HG03175 (cell line): ENCODE data around the gene CCL19.
"Not testable (repeated sequence)": the region's sequence is repeated elsewhere in the genome, so short reads cannot be mapped to it uniquely, and the experiment has no call there.

Source experiments
- ATAC-seq: cut with Tn5 transposase; IDR thresholded peaks from one replicate; pipeline ENCODE4 v1.9.1; 2021; ENCODE audit warnings: mild to moderate bottlenecking, moderate library complexity; ENCODE audit not compliant: unreplicated experiment

The CCL19 gene

DNA sequence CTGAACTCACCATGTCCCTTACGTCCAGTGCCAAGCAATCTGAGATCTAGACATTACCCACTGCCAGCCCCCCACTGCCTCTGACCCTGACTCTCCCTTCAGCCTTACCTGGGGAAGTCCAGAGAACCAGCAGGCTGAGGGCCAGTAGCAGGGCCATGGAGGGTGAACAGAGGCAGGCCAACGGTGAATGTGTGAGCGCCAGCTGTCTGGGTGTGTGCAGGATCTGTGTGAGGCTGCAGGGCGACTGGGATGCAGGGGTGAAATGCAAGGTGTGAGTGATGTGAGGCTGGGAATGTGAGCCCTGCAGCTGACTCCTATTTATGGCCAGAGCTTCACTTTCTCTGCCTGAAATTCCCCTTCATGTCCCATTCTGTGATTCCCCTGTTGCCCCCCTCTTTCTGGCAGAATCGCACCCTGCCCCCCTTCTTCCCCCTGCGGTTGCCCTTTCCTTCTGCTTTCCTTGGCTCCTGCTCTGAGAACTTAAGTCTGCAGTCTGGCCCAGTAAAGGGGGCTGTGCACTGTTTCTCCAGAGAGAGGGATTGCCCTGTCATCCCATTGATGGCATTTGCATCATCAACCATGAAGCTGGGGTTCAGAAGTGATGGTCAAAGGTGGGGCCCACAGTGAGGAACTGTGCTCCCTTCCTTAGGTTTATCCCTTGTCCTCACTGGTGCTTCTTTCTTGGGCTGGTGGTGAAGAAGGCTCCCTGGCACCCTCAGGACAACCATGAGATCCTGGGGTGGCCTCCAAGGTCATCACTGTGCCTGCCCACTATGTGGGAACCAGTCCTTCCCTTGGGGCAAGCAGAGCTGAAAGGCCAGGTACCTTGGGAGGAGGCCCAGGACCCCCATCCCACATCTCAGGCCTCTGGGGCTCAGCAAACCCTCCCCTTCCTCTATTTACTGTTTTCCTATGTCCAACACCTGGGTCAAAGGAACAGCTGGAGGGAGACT is at the start of gene CCL19:
CCL19 (minus strand) TSS at position 294 of the 953 bp plus-strand sequence; CDS start at position 157, 137 bp downstream.
- no peak for ATAC-seq

DNA sequence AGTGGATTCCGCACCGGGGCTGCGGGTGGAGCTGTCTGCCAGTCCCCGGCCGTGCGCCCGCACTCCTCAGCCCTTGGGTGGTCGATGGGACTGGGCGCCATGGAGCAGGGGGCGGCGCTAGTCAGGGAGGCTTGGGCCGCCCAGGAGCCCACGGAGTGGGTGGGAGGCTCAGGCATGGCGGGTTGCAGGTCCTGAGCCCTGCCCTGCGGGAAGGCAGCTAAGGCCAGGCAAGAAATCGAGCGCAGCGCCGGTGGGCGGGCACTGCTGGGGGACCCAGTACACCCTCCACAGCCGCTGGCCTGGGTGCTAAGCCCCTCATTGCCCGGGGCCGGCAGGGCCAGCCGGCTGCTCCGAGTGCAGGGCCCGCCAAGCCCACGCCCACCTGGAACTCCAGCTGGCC is 49.1 kb upstream of the CCL19 start:
- not testable (repeated sequence) for ATAC-seq

DNA sequence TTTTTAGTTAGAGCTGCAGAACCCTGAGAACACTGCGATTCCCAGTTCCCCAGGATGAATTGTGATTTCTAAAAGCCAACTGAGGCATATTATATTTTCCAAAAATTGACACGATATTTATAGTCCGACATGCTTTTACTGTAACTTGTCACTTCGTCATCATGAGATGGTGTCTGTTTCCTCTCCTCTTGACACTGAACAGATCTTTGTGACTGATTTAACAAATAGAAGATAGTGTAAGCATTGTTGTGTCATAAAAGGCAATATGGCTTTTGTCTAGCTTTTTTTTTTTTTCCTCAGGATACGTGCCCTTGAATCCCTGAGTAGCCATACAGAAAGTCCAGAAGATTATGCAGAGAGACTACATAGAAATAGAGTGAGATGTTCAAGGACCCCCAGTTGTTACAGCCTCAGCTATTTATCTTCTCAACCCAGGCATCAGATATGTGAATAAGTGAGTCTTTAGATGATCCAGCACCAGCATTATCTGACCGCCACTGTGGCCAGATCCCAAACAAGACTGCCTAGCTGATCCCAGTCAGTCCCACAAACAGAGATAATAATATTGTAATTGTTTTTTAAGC is 46.7 kb upstream of the CCL19 start:
- ATAC-seq: no peak

DNA sequence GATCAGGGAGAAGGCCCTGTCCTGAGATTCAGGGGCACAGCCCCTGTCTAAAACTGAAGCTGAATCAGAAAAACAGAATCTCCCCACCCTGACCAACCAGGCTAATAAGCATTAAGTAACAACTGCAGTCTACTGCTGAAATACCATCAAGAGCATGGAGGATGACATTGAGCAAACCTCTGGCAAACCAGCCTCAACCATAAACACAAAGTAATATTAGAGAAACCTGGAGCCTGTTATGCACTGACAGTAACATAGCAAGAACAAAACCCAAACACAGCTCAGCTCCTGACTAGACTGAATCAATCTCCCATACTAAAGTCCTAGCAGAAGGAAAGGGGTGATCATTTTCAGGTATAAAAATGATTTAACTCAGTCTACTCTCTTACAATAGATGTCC is 43.6 kb upstream of the CCL19 start:
- no peak for ATAC-seq

DNA sequence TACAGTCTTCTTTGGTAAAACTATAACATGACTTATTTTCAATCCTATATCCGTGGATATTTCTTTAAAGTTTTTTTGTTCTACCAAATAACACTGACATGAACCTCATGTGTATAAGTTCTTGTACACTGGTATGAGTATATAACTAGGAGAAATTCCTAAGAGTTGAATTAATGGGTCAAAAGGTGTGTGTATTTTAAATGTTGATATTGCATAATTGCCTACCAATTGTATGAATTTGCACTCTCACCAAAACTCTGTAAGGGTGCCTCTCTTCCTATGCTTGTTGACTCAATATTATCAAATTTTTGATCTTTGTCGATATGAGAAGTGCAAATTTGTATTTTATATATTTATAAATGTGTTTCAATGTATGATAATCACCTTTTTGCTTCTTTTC is 41.8 kb upstream of the CCL19 start:
- no peak for ATAC-seq

DNA sequence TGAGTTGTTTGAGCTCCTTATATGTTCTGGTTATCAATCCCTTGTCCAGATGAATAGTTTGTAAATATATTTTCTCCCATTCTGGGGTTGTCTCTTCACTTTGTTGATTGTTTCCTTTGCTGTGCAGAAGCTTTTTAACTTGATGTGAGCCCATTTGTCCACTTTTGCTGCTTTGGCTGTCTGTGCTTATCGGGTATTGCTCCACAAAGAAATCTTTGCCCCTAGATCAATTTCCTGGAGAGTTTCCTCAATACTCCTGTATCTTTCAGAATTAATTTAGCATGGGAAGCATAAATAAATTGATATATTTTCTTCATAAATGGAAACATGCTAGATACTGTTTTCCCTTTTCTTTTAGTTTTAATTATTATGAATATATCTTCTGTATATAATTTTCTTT is 41.4 kb upstream of the CCL19 start:
- ATAC-seq: no peak

DNA sequence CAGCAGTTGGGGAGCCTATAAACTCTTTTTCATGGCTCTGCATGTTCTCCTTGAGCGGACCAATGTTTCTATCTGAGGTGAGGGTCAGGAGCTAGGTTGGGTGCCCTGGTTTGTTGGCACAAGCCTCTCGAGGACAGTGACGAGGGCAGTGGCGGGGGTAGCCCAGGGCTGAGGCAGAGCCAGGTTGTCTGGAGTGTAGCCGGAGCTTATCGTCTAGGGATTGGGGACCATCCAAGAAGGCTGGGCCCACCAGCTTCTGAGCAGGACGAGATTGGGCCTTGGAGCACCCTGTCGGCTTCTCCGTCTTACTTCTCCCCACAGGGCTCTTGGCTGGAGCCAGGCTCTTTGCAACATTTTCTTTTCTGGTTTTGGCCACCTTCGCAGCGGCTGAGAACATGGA is 32.1 kb upstream of the CCL19 start:
- no peak for ATAC-seq

DNA sequence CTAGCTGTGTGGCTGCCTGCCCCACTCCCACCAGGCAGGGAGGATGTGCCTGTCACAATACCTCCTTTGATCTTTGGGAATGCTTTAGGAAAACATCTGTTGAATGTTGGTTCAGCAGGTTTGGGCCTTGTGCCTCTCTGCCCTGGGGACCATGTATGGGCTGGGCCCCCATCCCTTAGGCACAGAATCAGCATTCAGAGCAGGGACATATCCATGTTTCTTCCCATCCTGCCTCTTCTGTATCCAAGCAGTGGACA is 28.6 kb upstream of the CCL19 start:
- ATAC-seq: not testable (repeated sequence)

DNA sequence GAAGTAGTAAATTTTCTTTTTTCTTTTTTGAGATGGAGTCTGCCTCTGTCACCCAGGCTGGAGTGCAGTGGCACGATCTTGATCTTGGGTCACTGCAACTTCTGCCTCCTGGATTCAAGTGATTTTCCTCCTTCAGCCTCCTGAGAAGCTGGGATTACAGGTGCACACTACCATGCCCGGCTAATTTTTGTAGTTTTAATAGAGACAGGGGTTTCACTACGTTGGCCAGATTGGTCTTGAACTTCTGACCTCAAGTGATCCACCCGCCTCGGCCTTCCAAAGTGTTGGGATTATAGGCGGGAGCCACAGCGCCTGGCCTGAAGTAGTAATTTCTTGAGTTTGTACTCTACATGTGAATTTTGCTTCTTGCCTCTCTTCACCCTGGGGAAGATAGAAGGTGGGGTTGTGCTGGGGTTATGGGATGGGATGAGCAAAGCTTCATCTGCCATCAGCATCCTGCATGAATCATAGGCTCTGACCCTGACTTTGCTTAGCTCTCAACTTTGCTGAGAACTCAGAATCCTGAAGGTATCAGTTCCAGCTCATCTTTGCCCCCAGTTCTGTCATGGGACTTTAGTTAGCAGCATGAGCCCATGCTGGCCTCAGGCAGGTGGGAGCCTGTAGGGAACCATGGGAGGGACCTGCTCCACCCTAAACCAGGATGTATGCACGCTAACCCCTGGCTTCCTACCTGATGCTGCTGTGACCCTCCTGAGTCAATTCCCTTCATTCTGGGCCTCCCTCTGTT is 28.1 kb upstream of the CCL19 start:
- ATAC-seq: no peak

DNA sequence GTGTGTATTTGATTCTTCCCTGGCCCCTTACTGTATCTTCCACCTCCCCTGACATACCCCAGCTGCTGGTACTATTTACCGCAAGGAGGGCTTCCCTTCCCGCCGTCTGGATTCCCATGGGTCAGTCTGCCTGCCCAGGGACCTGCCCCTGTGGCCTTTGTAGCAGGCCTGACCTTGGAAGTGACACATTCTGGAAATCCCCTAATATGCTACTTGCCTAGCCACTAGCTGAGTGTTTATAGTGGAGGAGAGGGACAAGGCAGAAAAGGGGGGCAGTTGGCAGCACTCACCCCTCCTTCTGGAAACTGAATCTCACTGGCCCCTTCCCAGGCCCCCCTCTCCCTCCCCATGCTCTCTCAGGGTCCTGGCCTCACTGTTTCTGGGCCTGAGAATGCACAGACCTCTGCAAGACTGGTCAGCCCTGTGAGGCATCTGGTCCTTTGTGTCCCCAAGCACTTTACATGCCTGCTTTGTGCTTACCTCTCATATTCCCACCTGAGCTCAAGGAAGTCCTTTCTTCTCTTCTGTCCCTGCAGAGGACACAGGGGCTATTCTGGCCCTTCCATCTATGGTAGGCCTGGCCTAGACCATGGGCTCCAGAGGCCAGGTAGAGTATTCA is 27.0 kb upstream of the CCL19 start:
- ATAC-seq: no peak

DNA sequence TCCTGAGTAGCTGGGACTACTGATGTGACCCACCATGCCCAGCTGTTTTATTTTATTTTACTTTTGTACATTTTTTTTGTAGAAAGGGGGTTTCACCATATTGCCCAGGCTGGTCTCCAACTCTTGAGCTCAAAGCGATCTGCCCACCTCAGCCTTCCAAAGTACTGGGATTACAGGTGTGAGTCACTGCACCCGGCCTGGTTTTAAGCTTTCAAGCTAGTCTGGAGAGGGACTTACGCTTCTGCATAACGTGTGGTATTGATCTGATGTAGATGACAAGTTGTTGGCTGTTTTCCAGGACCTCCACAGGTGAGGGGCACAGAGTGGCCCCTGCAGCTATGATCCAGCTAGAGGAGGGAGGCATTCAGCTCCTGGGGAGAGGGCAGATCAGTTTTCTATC is 25.6 kb upstream of the CCL19 start:
- ATAC-seq: no peak

DNA sequence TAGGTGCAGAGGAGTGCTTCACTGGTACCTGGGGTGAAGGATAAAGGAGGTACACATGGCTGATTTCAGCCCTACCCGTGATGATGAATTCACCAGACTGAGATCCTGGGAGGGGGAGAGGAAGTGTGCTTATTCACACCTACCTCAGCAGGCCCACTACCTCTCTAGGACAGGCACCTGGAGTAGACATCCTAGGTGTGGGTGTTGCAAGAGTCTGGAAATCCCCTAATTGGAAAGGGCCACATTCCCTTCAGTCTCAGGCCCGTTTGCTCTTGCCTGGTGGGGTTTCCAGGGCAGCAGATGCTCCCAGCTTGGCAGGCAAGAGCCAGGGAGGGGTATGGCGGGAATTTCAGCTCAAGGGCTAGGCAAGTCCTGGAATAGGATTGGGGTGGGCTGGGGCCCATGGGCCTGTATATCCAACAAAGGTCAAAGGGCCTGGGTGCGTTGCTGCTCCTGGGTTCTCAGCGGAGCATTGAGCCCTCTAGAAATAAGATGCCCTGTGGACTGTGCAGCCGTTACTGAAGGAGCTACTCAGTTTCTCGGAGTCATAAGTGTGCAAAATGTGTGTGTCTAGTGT is 24.7 kb upstream of the CCL19 start:
- ATAC-seq: no peak

DNA sequence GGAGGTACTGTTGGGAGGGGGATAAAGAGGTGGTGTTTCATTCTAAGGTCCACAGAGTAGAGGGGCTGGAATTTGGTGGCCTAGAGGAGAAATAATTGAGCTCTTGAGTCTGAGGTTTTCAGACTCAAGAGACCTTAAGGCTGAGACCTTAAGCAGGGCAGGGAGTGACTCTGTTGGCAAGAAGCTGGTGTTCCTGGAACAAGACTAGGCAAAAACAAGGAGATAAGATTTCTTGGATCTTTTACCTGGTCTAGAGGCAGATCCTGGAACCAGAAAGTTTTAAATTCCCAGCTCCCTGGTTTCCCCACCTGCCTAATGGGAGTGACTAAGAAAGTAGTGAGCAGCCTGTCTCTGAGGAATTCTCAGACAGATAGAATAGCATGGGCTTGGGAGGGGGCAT is 22.9 kb upstream of the CCL19 start:
- ATAC-seq: no peak

DNA sequence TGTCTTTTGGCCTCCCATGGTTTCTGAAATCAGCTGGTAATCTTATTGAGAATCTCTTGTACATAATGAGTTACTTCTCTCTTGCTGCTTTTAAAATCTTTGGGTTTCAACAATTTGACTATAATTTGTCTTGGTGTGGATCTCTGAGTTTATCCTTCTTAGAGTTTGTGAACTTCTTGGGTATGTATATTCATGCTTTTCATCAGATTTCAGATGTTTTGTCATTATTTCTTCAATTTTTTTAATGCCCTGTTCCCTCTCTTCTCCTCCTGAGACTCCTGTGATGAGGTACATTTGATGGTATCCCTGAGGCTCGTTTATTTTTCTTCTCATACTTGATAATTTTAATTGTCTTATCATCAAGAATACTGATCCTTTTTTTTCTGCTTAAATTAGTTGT is 21.1 kb upstream of the CCL19 start:
- ATAC-seq: no peak

DNA sequence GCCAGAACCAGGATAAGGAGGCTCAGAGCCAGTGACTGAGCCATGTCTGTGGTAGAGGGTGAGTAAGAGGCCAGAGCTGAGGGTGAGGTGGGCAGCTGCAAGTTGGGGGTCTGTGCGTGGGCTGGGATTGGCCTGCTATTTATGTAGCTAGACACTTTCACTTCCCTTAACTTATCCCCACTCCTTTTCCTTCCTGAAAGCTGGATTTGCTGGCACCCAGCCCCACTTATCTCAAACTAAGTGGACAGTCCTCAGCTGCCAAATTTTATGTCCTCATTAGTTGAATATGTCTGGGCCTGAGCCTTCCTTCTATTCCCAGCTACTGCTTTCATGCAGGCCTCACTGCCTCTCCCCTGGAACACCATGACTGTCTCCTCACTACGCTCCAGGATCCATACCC is 18.9 kb upstream of the CCL19 start, which contains the start of gene CCL21:
CCL21 (minus strand) TSS at position 114 of the 400 bp plus-strand sequence; CDS start at position 44, 70 bp downstream.
- no peak for ATAC-seq

DNA sequence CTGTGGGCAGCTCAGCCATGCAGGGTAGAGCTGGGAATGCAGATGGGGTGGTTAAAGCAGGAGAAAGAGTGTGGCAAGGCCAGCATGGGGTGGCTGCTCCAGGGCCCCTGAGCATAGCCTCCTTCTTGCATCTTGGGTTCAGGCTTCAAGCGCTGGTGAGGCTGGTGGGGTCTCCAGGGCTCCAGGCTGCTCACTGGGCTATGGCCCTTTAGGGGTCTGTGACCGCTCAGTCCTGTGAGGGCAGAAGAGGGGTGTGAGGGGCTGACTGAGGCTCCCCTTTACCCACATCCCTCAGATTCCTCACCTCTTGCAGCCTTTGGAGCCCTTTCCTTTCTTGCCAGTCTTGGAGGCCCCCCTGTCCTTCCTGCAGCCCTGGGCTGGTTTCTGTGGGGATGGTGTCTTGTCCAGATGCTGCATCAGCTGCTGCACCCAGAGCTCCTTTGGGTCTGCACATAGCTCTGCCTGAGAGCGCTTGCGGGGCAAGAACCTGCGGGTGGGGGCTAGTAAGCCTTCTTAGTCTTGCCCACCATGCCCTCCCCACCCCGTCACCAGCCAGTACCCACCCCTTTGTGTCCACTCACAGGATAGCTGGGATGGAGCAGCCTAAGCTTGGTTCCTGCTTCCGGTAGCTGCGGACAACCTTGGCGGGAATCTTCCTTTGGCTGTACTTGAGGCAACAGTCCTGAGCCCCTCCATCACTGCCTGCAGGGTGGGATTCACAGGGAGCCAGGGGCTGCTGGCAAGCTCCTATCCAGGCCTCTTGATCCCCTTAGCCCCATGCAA is 18.3 kb upstream of the CCL19 start:
- ATAC-seq: no peak

DNA sequence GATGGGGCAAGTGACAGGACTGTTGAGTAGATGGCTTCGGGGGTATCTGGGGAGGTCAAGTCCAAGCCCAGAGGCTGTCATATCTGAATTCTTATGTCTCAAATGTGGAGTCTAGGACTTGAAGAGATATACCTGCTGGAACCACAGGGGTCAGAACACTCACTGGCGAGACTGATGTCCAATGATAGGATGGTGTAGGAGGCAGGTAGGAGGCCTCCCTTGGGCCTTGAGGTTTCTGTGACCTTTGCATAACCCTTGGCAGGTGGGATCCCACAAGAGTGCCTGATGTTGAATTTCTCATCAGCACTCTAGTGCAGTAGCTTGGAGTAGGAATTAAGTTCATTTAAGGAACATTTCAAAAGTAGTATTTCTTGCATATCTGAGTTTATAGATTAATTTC is 16.1 kb upstream of the CCL19 start:
- no peak for ATAC-seq

DNA sequence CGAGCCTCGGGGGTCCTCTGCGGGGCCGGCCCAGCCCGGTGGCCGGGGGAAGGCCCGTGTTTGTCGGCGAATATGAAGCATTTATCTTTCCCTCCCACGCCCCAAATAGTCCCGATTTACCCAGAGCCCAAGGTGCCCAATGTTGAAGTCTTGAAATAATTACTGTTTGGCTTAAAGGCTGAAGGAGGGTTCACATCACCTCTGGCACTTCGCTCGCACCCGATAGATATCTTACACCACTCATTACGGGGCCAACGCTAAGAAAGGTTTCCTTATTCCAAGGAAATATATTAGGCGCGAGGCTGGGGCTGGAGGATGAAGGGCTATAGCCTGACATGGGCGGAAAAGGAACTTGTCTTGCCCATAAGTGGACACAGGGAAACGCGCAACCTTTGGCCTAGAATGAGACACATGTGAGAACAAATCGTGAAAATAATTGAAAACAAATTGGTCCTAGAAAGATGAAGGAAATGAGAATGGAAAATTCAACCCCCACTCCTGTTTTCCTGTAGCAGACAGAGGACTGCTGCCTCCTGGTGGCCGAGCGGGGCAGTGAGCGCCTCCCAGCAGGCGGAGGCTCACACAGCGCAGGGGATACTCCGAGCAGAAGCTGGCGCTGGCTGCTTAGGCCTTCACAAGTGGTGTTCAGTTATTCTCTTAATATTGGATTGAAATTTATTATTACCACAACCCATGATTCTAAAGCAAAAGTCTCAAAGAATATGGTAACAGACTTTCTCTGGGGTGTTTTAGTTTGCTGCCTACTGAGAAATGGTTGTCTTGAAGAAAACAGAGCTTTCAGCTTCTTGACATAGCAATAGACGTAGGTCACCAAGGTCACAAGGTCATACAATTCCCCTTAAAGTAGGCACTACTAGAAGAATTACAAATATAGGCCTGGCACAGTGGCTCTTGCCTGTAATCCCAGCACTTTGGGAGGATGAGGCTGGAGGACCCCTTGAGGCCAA is 11.0 kb upstream of the CCL19 start:
- ATAC-seq: no peak
